ENCODE measurements around the gene PKD1L1. TPM values are rescaled to one million over a fixed set of nuclear protein-coding genes. Genes with fewer than 3 reads are reported as not detected.

The PKD1L1 gene
- polyA plus RNA-seq, 1 of the 3 experiments (the other 2 are of a cell fraction) = 0.10 TPM

DNA sequence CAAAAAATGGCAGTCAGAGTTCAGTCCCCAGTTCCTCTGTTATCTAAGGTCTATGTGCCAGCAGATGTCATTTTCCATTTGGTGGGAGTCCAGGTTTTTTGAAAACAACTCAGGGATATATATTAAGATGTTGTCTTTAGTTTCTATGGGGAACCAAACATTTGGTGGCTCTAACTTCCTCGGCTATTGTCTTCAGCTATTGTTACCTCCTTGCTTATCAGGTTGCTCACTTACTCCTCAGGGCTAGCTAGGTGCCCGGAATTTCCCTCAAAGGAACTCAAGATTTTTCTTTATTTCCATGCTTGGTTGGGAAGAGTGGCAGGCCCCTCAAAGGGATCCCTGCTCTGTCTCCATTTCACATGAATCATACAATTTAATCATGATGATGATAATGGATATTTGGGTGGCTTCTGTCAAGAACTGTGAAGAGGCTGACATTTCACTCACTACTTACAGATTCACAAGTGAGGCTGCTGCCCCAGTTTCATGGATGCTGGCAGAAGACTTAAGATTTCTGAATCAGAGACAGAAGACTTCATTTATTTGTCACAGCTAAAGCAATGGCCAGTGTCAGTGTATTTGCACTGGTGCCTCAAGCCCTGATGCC is 182.8 kb downstream of the PKD1L1 start:
- DNase-seq = no peak
- Histone ChIP-seq H3F3A (replicated peaks; ENCODE audit: insufficient read depth) (peaks cover 30% of the 10 kb centered on the region), H3K9ac (no peak overlapping the region), H4K20me1 (ENCODE audit: insufficient read depth) (no peaks in the 10 kb centered on the region), H3K9me3 (no peaks in the 10 kb centered on the region), H3K4me2 (no peak overlapping the region), H3K4me3 (ENCODE audit: low read depth in 2 of 2, low read length in 1 of 2) (no peak overlapping the region), H3K27me3 (ENCODE audit: insufficient read depth) (no peaks in the 10 kb centered on the region), H3K4me1 (ENCODE audit: control insufficient read depth in 1 of 2, insufficient read depth in 2 of 2, low read depth in 1 of 2, low read length in 1 of 2) (peaks cover 22% of the 10 kb centered on the region in 2 experiments), H2AFZ (ENCODE audit: low read depth) (no peak overlapping the region), H3K9me2 (no peaks in the 10 kb centered on the region), H3K27ac (ENCODE audit: low read depth in 2 of 2, low read length in 1 of 2) (peak overlapping the region; percentile 99), H3K36me3 (replicated peaks in 1 of 2; ENCODE audit: control insufficient read depth in 1 of 2, insufficient read depth in 2 of 2, low read length in 1 of 2) (no peaks in the 10 kb centered on the region), H3K79me2 (ENCODE audit: insufficient read depth) (no peaks in the 10 kb centered on the region)
- ChIA-PET CTCF (interaction anchor here (0.8 to 3.1 kb wide), 8 partner anchors 7 to 499 kb away, joined by 3 to 12 read pairs (median 6); no protein-coding TSS in a partner anchor), POLR2A (interaction anchor here (0.6 kb wide), 1 partner anchor 189 kb away, joined by 3 read pairs; no protein-coding TSS in a partner anchor)
- no peak for TF ChIP-seq FOXJ3 (CRISPR knock-in tag; IDR thresholded peaks at IDR 0.05)
- TF ChIP-seq TCF12 (IDR thresholded peaks at IDR 0.05) = 0 out of 2 replicates have a peak, but pooled peaks have one; percentile 6
- TF ChIP-seq, protein P1, sequence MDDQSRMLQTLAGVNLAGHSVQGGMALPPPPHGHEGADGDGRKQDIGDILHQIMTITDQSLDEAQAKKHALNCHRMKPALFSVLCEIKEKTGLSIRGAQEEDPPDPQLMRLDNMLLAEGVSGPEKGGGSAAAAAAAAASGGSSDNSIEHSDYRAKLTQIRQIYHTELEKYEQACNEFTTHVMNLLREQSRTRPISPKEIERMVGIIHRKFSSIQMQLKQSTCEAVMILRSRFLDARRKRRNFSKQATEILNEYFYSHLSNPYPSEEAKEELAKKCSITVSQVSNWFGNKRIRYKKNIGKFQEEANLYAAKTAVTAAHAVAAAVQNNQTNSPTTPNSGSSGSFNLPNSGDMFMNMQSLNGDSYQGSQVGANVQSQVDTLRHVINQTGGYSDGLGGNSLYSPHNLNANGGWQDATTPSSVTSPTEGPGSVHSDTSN (IDR thresholded peaks at IDR 0.05) = peak; percentile 32; the same call in 1 of the 2 replicates
- WGBS (ENCODE audit: low lambda C conversion rate) = 85% methylated on average over 2 of the region's 2 CpGs

DNA sequence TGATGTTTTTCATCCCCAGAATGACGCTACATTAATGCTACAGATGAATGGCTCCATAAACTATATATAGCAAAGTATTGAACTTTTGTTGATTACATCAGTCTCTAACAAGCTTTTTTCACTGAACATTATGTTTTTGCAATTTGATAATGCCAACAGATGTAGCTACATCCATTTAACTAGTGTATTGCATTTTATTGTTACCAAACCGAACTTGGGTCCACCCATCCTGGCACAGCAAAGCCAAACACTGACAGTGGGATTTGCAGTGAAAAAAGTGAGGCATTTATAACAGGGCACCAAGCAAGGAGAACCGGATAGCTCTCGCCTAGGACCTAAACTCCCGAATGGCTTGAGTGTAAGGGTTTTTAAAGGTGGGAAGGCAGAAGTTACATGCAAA is 183.5 kb downstream of the PKD1L1 start:
- no peaks in the 10 kb centered on the region for H4K20me1 ChIP-seq (ENCODE audit: insufficient read depth)
- H3K9me3 ChIP-seq = no peaks in the 10 kb centered on the region

More for the DNA sequence above, 183.5 kb downstream of the PKD1L1 start:
- Histone ChIP-seq H3K27me3 (ENCODE audit: insufficient read depth) (no peaks in the 10 kb centered on the region), H3K4me2 (no peak overlapping the region), H3K79me2 (ENCODE audit: insufficient read depth) (no peaks in the 10 kb centered on the region), H3K36me3 (replicated peaks in 1 of 2; ENCODE audit: control insufficient read depth in 1 of 2, insufficient read depth in 2 of 2, low read length in 1 of 2) (no peaks in the 10 kb centered on the region), H3F3A (replicated peaks; ENCODE audit: insufficient read depth) (peaks cover 33% of the 10 kb centered on the region), H3K9me2 (no peaks in the 10 kb centered on the region), H2AFZ (ENCODE audit: low read depth) (no peak overlapping the region), H3K27ac (ENCODE audit: low read depth in 2 of 2, low read length in 1 of 2) (peak overlapping the region; percentile 99), H3K4me3 (ENCODE audit: low read depth in 2 of 2, low read length in 1 of 2) (no peak overlapping the region), H3K4me1 (ENCODE audit: control insufficient read depth in 1 of 2, insufficient read depth in 2 of 2, low read depth in 1 of 2, low read length in 1 of 2) (peaks cover 22% of the 10 kb centered on the region in 2 experiments), H3K9ac (no peak overlapping the region)
- ChIA-PET POLR2A (interaction anchor here (0.6 kb wide), 1 partner anchor 188 kb away, joined by 3 read pairs; no protein-coding TSS in a partner anchor), CTCF (interaction anchor here (1.2 to 3.1 kb wide), 8 partner anchors 8 to 498 kb away, joined by 3 to 12 read pairs (median 6); no protein-coding TSS in a partner anchor)
- DNase-seq = no peak
- no peak for TF ChIP-seq RAD21 (IDR thresholded peaks at IDR 0.05; ENCODE audit: low read length)
- no peak for TF ChIP-seq FOXJ3 (CRISPR knock-in tag; IDR thresholded peaks at IDR 0.05)
- no peak for TF ChIP-seq RXRA (IDR thresholded peaks at IDR 0.05; ENCODE audit: borderline replicate concordance, low read depth)
- TF ChIP-seq RFX5 (IDR thresholded peaks at IDR 0.05; ENCODE audit: low read length) = no peak
- no peak for TF ChIP-seq FOSL2 (IDR thresholded peaks at IDR 0.05; ENCODE audit: borderline replicate concordance, low read depth)
- no peak for TF ChIP-seq EZH2phosphoT487 (IDR thresholded peaks at IDR 0.05; ENCODE audit: borderline replicate concordance, low read depth)
- TF ChIP-seq, protein P2, sequence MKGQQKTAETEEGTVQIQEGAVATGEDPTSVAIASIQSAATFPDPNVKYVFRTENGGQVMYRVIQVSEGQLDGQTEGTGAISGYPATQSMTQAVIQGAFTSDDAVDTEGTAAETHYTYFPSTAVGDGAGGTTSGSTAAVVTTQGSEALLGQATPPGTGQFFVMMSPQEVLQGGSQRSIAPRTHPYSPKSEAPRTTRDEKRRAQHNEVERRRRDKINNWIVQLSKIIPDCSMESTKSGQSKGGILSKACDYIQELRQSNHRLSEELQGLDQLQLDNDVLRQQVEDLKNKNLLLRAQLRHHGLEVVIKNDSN (IDR thresholded peaks at IDR 0.05; ENCODE audit: borderline replicate concordance, low read depth) = no peak
- TF ChIP-seq SMC3 (IDR thresholded peaks at IDR 0.05; ENCODE audit: low read depth, low read length) = no peak
- no peak for TF ChIP-seq TCF12 (IDR thresholded peaks at IDR 0.05)
- no peak for TF ChIP-seq GATA2 (CRISPR knock-in tag; IDR thresholded peaks at IDR 0.05)
- no peak for TF ChIP-seq FOXM1 (IDR thresholded peaks at IDR 0.05; ENCODE audit: low read depth)
- no peak for TF ChIP-seq RCOR1 (IDR thresholded peaks at IDR 0.05; ENCODE audit: low read length)
- no peak for TF ChIP-seq TAF1 (IDR thresholded peaks at IDR 0.05; ENCODE audit: borderline replicate concordance, low read depth, low read length)
- TF ChIP-seq JUND (IDR thresholded peaks at IDR 0.05) = no peak
- TF ChIP-seq, protein P3, sequence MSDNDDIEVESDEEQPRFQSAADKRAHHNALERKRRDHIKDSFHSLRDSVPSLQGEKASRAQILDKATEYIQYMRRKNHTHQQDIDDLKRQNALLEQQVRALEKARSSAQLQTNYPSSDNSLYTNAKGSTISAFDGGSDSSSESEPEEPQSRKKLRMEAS (IDR thresholded peaks at IDR 0.05; ENCODE audit: low read depth) = no peak
- no peak for TF ChIP-seq POLR2AphosphoS5 (IDR thresholded peaks at IDR 0.05; ENCODE audit: low read depth, low read length)
- no peak for TF ChIP-seq SIN3A (IDR thresholded peaks at IDR 0.05; ENCODE audit: borderline replicate concordance, low read depth, low read length)
- TF ChIP-seq, protein P4, sequence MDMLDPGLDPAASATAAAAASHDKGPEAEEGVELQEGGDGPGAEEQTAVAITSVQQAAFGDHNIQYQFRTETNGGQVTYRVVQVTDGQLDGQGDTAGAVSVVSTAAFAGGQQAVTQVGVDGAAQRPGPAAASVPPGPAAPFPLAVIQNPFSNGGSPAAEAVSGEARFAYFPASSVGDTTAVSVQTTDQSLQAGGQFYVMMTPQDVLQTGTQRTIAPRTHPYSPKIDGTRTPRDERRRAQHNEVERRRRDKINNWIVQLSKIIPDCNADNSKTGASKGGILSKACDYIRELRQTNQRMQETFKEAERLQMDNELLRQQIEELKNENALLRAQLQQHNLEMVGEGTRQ (IDR thresholded peaks at IDR 0.05; ENCODE audit: borderline replicate concordance, low read depth, low read length) = no peak
- TF ChIP-seq MXI1 (IDR thresholded peaks at IDR 0.05; ENCODE audit: low read depth, low read length) = no peak
- no peak for TF ChIP-seq GABPA (IDR thresholded peaks at IDR 0.05; ENCODE audit: low read depth)
- WGBS (ENCODE audit: low lambda C conversion rate) = 95% methylated on average over 5 of the region's 5 CpGs

Measured in SK-N-SH (cell line).